Activated CD8-positive, alpha-beta T cell treated with anti-CD3 and anti-CD28 coated beads for 36 hours (primary cell): ENCODE results near the gene GLIPR2. TPM values are rescaled to one million over a fixed set of nuclear protein-coding genes. Genes with fewer than 3 reads are reported as not detected.
A peak's percentile ranks its signal among the peaks of the same experiment; 100 is the strongest.

Experiments
- ATAC-seq: fragments of 200-7000 bp; cut with Tn5 transposase; one replicate; pipeline ENCODE4 v1.10.0; 2021; ENCODE audit warnings: mild to moderate bottlenecking, moderate library complexity
- CTCF ChIA-PET: fragments of 350-600 bp; sonication (Branson Sonifier 250); formaldehyde crosslinking; loops from one replicate; lab custom pipeline; 2021; ENCODE audit warnings: antibody characterized with exemption; lab: Charles Lee
- POLR2A ChIA-PET: fragments of 350-600 bp; sonication (Branson Sonifier 250); formaldehyde crosslinking; loops from one replicate; lab custom pipeline; 2021; ENCODE audit warnings: antibody characterized with exemption; lab: Charles Lee
- DNase-seq: peaks from one replicate; pipeline ENCODE4 v3.0.0-alpha.2; 2020
- H3K27ac Mint-ChIP-seq: one replicate; pipeline ENCODE4 v1.8.0; 2021; ENCODE audit warnings: mild to moderate bottlenecking, mixed read lengths
- H3K27me3 Mint-ChIP-seq: one replicate; pipeline ENCODE4 v1.8.0; 2021; ENCODE audit warnings: mixed read lengths
- H3K36me3 Mint-ChIP-seq: one replicate; pipeline ENCODE4 v1.8.0; 2021; ENCODE audit warnings: low read depth, mixed read lengths
- H3K4me1 Mint-ChIP-seq: one replicate; pipeline ENCODE4 v1.8.0; 2021; ENCODE audit warnings: low read depth, mixed read lengths
- H3K4me3 Mint-ChIP-seq: one replicate; pipeline ENCODE4 v1.8.0; 2021; ENCODE audit warnings: mild to moderate bottlenecking, moderate library complexity, mixed read lengths
- H3K9me3 Mint-ChIP-seq: one replicate; pipeline ENCODE4 v1.8.0; 2021; ENCODE audit warnings: mixed read lengths
- intact Hi-C: fragments of 100-400 bp; cut with micrococcal nuclease; formaldehyde crosslinking; loops from one replicate; pipeline ENCODE4 v1.10.0; 2022
- total RNA-seq, 2 experiments: library from RNA; stranded (reverse); gene quantifications; one replicate each; pipeline ENCODE4 v1.2.3, GENCODE V29; 2021
- TF ChIP-seq, protein P1 (sequence below): fragments of 200-600 bp; IDR thresholded peaks from one replicate; pipeline ENCODE4 v1.8.0; 2022; ENCODE audit warnings: antibody characterized with exemption, mild to moderate bottlenecking

GLIPR2 gene
- total RNA-seq, 2 experiments from 2014 or later: 12.2 to 13.6 TPM

DNA sequence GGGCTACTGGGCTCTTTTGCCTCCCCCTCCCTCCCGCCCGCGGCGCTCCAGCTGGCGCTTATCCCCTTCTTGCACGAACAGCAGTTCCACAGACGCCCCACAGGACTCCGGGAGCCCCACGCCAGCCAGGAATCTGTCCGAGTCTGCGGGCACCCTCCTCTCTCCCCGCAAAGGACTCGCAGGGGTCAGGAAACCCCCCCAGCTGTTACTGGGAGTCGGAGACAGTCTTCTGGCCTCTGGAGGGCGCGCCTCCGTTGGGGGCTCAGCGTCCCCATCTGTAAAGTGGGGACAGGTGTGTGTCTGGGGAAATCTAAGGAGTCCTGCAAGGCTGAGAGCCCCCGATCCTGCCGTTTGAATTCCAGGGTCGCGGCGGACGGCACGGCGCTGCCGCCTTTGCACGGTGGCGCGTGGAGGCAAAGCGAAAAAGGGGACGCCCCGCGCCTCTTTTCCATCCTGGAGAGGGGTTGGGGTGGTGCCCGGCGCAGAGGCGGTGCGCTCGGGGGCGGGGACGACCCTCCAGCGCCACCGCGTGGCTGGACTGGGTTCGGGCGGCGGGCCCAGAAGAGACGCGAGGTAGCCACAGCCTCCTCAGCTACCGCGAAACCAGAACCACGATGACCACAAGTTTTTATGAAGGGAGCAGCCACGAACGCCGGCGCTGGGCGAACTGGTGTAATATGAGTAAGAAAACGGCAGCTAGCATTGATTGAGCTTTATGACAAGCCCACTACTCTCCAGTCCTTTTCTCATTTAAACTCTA lies 29.8 kb downstream of the GLIPR2 start:
- H3K4me1 Mint-ChIP-seq: peaks cover 3% of the 10 kb centered on the region
- TF ChIP-seq, protein P1, sequence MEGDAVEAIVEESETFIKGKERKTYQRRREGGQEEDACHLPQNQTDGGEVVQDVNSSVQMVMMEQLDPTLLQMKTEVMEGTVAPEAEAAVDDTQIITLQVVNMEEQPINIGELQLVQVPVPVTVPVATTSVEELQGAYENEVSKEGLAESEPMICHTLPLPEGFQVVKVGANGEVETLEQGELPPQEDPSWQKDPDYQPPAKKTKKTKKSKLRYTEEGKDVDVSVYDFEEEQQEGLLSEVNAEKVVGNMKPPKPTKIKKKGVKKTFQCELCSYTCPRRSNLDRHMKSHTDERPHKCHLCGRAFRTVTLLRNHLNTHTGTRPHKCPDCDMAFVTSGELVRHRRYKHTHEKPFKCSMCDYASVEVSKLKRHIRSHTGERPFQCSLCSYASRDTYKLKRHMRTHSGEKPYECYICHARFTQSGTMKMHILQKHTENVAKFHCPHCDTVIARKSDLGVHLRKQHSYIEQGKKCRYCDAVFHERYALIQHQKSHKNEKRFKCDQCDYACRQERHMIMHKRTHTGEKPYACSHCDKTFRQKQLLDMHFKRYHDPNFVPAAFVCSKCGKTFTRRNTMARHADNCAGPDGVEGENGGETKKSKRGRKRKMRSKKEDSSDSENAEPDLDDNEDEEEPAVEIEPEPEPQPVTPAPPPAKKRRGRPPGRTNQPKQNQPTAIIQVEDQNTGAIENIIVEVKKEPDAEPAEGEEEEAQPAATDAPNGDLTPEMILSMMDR: peak; percentile 95
- POLR2A ChIA-PET: interaction anchor here (1.0 to 2.2 kb wide), 3 partner anchors 17 to 63 kb away, joined by 3 to 7 read pairs (median 3); partner anchors contain the start of gene GLIPR2
- intact Hi-C loops: loop anchor here (1.0 kb wide), 1 partner anchor 63 kb away; no protein-coding TSS in a partner anchor
- H3K36me3 Mint-ChIP-seq: no peaks in the 10 kb centered on the region
- no peaks in the 10 kb centered on the region for H3K9me3 Mint-ChIP-seq
- CTCF ChIA-PET: interaction anchor here (0.6 to 10.1 kb wide), 44 partner anchors 10 to 222 kb away, joined by 3 to 330 read pairs (median 6); partner anchors contain the start of genes CLTA, GLIPR2 and RECK
- H3K27me3 Mint-ChIP-seq: no peaks in the 10 kb centered on the region
- DNase-seq: peak; percentile 85
- peak overlapping the region; percentile 70 for H3K4me3 Mint-ChIP-seq
- no peak overlapping the region for H3K27ac Mint-ChIP-seq
- ATAC-seq: peak; percentile 97

DNA sequence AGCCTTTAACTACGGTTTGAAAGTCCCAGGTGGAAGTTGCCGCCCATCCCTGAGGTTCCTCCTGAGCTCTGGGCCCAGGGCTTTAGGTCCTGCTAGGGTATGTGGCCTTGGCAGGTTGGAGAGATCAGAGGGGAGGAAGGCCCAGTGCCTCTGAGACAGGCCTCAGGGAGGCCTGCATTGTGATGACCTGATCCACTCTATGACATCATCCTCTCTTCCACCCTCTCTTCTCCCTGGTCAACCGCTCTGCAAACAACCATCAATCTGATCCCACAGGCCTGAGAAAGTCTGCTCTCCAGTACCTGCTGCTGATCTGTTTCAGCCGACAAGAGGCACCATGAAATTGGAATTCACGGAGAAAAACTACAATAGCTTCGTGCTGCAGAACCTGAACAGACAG lies 32.6 kb downstream of the GLIPR2 start, which contains the start of gene CCIN:
CCIN (plus strand) TSS at position 223 of the 400 bp plus-strand sequence; CDS start at position 338, 115 bp downstream.
- CTCF ChIA-PET: interaction anchor here (0.6 to 10.1 kb wide), 6 partner anchors 17 to 67 kb away, joined by 3 to 330 read pairs (median 10); partner anchors contain the start of gene CLTA
- intact Hi-C loops: no loop called here

GRCh38 chr9:36169708-36170107 lies 33.2 kb downstream of the GLIPR2 start:
- DNase-seq: no peak
- H3K9me3 Mint-ChIP-seq: no peaks in the 10 kb centered on the region
- intact Hi-C loops: no loop called here
- ATAC-seq: no peak
- no peaks in the 10 kb centered on the region for H3K36me3 Mint-ChIP-seq
- ChIA-PET CTCF (interaction anchor here (0.6 to 10.1 kb wide), 5 partner anchors 20 to 386 kb away, joined by 3 to 330 read pairs (median 3); partner anchors contain the start of gene CLTA), POLR2A (interaction anchor here (1.3 kb wide), 1 partner anchor 22 kb away, joined by 4 read pairs; no protein-coding TSS in a partner anchor)
- H3K27ac Mint-ChIP-seq: no peak overlapping the region
- peaks cover 3% of the 10 kb centered on the region for H3K4me1 Mint-ChIP-seq
- H3K4me3 Mint-ChIP-seq: no peak overlapping the region
- TF ChIP-seq, protein P1: no peak
- H3K27me3 Mint-ChIP-seq: no peaks in the 10 kb centered on the region

More for the DNA sequence above, 32.6 kb downstream of the GLIPR2 start, which contains the start of gene CCIN:
- no peaks in the 10 kb centered on the region for H3K27me3 Mint-ChIP-seq
- H3K9me3 Mint-ChIP-seq: no peaks in the 10 kb centered on the region
- no peaks in the 10 kb centered on the region for H3K36me3 Mint-ChIP-seq
- H3K4me1 Mint-ChIP-seq: peaks cover 3% of the 10 kb centered on the region
- no peak for ATAC-seq
- no peak within 1 kb of the TSS for H3K27ac Mint-ChIP-seq
- POLR2A ChIA-PET: interaction anchor here (1.3 kb wide), 1 partner anchor 22 kb away, joined by 4 read pairs; no protein-coding TSS in a partner anchor
- TF ChIP-seq, protein P1: no peak
- DNase-seq: no peak
- no peak within 1 kb of the TSS for H3K4me3 Mint-ChIP-seq

DNA sequence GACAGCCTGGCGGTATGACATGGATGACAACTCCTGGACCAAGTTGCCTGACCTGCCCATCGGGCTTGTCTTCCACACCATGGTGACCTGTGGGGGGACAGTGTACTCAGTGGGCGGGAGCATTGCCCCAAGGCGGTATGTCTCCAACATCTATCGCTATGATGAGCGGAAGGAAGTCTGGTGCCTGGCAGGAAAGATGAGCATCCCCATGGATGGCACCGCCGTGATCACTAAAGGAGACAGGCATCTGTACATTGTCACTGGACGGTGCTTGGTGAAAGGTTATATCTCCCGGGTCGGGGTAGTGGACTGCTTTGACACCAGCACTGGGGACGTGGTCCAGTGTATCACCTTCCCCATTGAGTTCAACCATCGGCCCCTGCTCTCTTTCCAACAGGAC lies 34.0 kb downstream of the GLIPR2 start:
- no peak overlapping the region for H3K27ac Mint-ChIP-seq
- no peak for ATAC-seq
- intact Hi-C loops: no loop called here
- no peaks in the 10 kb centered on the region for H3K36me3 Mint-ChIP-seq
- peaks cover 3% of the 10 kb centered on the region for H3K4me1 Mint-ChIP-seq
- H3K4me3 Mint-ChIP-seq: no peak overlapping the region
- H3K9me3 Mint-ChIP-seq: no peaks in the 10 kb centered on the region
- H3K27me3 Mint-ChIP-seq: no peaks in the 10 kb centered on the region
- no peak for DNase-seq
- ChIA-PET POLR2A (no interaction called here), CTCF (interaction anchor here (4.4 to 10.1 kb wide), 2 partner anchors 68 to 69 kb away, joined by 24 to 330 read pairs; no protein-coding TSS in a partner anchor)
- TF ChIP-seq, protein P1: no peak
